Measurements from ENCODE around the gene OR4N5.

- TF ChIP-seq CTCF (IDR thresholded peaks at IDR 0.05) (no peak), ZFX (IDR thresholded peaks at IDR 0.05; ENCODE audit: borderline replicate concordance) (no peak)
Observed at GRCh38 chr14:20180486-20180885, 41.9 kb downstream of the OR4N5 start.

Measured in 22Rv1 (cell line).